Gastrocnemius medialis (tissue), 4 donors: ENCODE data around the gene TGM2. TPM values are rescaled to one million over a fixed set of nuclear protein-coding genes. Genes with fewer than 3 reads are reported as not detected.

Experiments
- ATAC-seq, 2 donors: fragments of 150-250 bp; one replicate each; pipeline ENCODE4 v1.9.1; 2016
- DNase-seq, 2 donors: peaks; one replicate each; pipeline ENCODE4 v3.0.0-alpha.2; 2019
- H3K27ac ChIP-seq, 4 donors: fragments of 200-600 bp; sonication (generic); 1 replicate in 1 of 4; 2 replicates in 3 of 4; pipeline ENCODE4 v1.5.1; 2016 to 2018; ENCODE audit warnings: mild to moderate bottlenecking in 2 of 4, moderate library complexity in 1 of 4
- H3K27me3 ChIP-seq, 3 donors: fragments of 200-600 bp; sonication (generic) in 2 of 3; 1 replicate in 1 of 3; 2 replicates in 2 of 3; pipeline versions ENCODE4 v1.5.1 to v1.6.0; 2016 to 2019; ENCODE audit warnings: mild to moderate bottlenecking in 1 of 3, moderate library complexity in 1 of 3
- H3K36me3 ChIP-seq, 2 donors: fragments of 200-600 bp; sonication (generic) in 1 of 2; one replicate each; pipeline ENCODE4 v1.5.1; 2017 to 2018
- H3K4me1 ChIP-seq, 2 donors: fragments of 200-600 bp; sonication (generic) in 1 of 2; one replicate each; pipeline ENCODE4 v1.5.1; 2016 to 2017; ENCODE audit warnings: mild to moderate bottlenecking in 2 of 2
- H3K4me3 ChIP-seq, 4 donors: fragments of 200-600 bp; sonication (generic) in 3 of 4; 1 replicate in 1 of 4; 2 replicates in 3 of 4; pipeline ENCODE4 v1.5.1; 2016 to 2019; ENCODE audit warnings: mild to moderate bottlenecking in 2 of 4
- H3K9me3 ChIP-seq, 3 donors: fragments of 200-600 bp; sonication (generic) in 2 of 3; 1 replicate in 1 of 3; 2 replicates in 2 of 3; pipeline ENCODE4 v1.5.1; 2016 to 2019
- CTCF ChIP-seq, 5 experiments: fragments of 450-650 bp in 3 of 5; fragments of 200-600 bp in 2 of 5; sonication (generic) in 2 of 5; IDR thresholded peaks in 4 of 5; conservative IDR thresholded peaks in 1 of 5; 1 replicate in 4 of 5; 2 replicates in 1 of 5; pipeline ENCODE4 v1.5.1; 2016 to 2019; ENCODE audit warnings: antibody characterized with exemption in 5 of 5, mild to moderate bottlenecking in 3 of 5, moderate library complexity in 3 of 5
- POLR2A ChIP-seq, 2 donors: fragments of 450-650 bp; IDR thresholded peaks; one replicate each; pipeline ENCODE4 v1.6.1; 2017; ENCODE audit warnings: antibody characterized with exemption in 2 of 2, mild to moderate bottlenecking in 2 of 2, moderate library complexity in 2 of 2
- in situ Hi-C, 4 donors: fragments of 200-750 bp; cut with MboI; loops; one replicate each; pipeline versions ENCODE4 v1.15.0 to v1.8.0; 2017; ENCODE audit warnings: low sequenced_read_pairs in 4 of 4
- intact Hi-C: fragments of 100-400 bp; cut with DNase I; formaldehyde crosslinking; loops from one replicate; pipeline ENCODE4 v1.15.1; 2023; ENCODE audit warnings: low total_unique reads
- total RNA-seq, 4 donors: library from RNA; depleted of rRNA; stranded (reverse); fragments of >200 nt; gene quantifications; one replicate each; pipeline versions ENCODE4 v1.1.0 to v1.2.3, GENCODE V29; 2016

TGM2 gene
- total RNA-seq, 4 donors from 2014 or later = 12.8 to 152 (median 58.4) TPM

DNA sequence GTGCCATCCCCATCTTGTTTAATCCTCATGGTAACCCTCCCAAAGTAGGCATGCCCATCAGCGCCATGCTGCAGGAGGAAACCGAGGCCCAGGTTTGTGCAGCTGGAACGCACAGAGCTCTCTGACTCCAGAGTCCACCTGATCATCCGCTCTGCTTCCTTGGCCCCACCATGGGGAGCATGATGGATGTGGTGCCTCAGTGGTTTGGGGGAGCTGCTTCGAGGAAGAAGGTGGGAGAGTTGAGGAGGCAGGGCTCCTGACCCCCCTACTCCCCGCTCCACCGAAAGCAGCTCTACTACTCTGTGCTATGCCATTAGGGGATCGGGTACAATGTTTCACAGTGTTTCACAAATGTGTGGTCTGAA lies 52.2 kb downstream of the TGM2 start:
- Histone ChIP-seq H3K27me3 (no peaks in the 10 kb centered on the region), H3K9me3 (no peaks in the 10 kb centered on the region), H3K4me3 (no peak overlapping the region), H3K27ac (peak overlapping the region in 2 of 4 donors; percentile 86 to 94), H3K36me3 (no peaks in the 10 kb centered on the region), H3K4me1 (peaks cover 65 to 71% of the 10 kb centered on the region in 2 donors)
- intact Hi-C loops (loop anchor here (2.0 to 5.0 kb wide), 2 partner anchors 46 to 121 kb away; no protein-coding TSS in a partner anchor), in situ Hi-C loops (no loop called here)
- TF ChIP-seq POLR2A (IDR thresholded peaks at IDR 0.05) (no peak), CTCF (IDR thresholded peaks at IDR 0.05 in 4 of 5, conservative IDR thresholded peaks at IDR 0.05 in 1 of 5) (no peak)
- DNase-seq = no peak
- no peak for ATAC-seq

- peak in 1 of 2 donors; percentile 22 for DNase-seq
- Histone ChIP-seq H3K4me1 (peaks cover 67 to 73% of the 10 kb centered on the region in 2 donors), H3K27me3 (no peaks in the 10 kb centered on the region), H3K9me3 (no peaks in the 10 kb centered on the region), H3K27ac (peak overlapping the region in 2 of 4 donors; percentile 86 to 94), H3K36me3 (no peaks in the 10 kb centered on the region), H3K4me3 (no peak overlapping the region)
- ATAC-seq = no peak
- intact Hi-C loops (loop anchor here (2.0 to 5.0 kb wide), 2 partner anchors 46 to 120 kb away; no protein-coding TSS in a partner anchor), in situ Hi-C loops (no loop called here)
- no peak for TF ChIP-seq POLR2A (IDR thresholded peaks at IDR 0.05)
- TF ChIP-seq CTCF (IDR thresholded peaks at IDR 0.05 in 4 of 5, conservative IDR thresholded peaks at IDR 0.05 in 1 of 5) = no peak
These were observed 52.7 kb downstream of the TGM2 start for GRCh38 chr20:38112261-38112929.

DNA sequence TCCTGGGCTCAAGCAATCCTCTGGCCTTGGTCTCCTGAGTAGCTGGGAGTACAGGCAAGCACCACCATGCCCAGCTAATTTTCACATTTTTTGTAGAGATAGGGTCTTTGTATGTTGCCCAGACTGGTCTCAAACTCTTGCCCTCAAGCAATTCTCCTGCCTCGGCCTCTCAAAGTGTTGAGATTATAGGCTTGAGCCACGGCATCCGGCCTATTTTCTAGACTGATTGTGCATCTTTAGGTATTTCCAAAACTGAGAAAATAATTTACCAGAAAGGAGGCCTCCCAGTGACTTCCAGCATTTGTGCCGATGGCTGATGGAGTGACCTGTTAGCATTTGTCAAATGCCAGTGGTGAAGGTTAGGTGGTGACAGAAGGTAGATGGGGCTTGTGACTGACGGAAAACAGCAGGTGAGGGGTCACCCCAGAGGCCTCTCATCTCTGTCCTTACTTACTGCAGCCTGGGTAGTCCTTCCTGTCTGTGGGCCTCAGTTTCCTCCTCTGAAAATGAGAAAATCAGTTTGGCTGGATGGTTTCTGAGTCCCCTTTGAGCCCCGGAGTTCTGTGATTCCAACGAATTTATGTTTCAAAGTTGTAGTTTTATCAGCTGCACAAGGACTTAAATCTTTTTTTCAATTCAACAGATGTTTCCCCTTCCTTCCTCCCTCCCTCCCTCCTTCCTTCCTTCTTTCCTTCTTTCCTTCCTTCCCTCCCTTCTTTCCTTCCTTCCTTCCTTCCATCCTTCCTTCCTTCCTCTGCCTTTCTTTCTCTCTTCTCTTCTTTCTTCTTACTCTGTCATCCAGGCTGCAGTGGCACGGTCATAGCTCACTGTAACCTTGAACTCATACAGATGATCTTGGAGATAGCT lies 53.5 kb downstream of the TGM2 start:
- H3K9me3 ChIP-seq = no peaks in the 10 kb centered on the region
- no peak for TF ChIP-seq CTCF (IDR thresholded peaks at IDR 0.05 in 4 of 5, conservative IDR thresholded peaks at IDR 0.05 in 1 of 5)
- TF ChIP-seq POLR2A (IDR thresholded peaks at IDR 0.05) = no peak
- DNase-seq (no peak), ATAC-seq (no peak)
- H3K27ac ChIP-seq = peak overlapping the region in 2 of 4 donors; percentile 90 to 94
- peaks cover 67 to 73% of the 10 kb centered on the region in 2 donors for H3K4me1 ChIP-seq
- intact Hi-C loops (loop anchor here (2.0 to 5.0 kb wide), 3 partner anchors 45 to 119 kb away; partner anchors contain the start of gene TGM2), in situ Hi-C loops (no loop called here)
- no peaks in the 10 kb centered on the region for H3K27me3 ChIP-seq
- no peaks in the 10 kb centered on the region for H3K36me3 ChIP-seq
- no peak overlapping the region for H3K4me3 ChIP-seq

DNA sequence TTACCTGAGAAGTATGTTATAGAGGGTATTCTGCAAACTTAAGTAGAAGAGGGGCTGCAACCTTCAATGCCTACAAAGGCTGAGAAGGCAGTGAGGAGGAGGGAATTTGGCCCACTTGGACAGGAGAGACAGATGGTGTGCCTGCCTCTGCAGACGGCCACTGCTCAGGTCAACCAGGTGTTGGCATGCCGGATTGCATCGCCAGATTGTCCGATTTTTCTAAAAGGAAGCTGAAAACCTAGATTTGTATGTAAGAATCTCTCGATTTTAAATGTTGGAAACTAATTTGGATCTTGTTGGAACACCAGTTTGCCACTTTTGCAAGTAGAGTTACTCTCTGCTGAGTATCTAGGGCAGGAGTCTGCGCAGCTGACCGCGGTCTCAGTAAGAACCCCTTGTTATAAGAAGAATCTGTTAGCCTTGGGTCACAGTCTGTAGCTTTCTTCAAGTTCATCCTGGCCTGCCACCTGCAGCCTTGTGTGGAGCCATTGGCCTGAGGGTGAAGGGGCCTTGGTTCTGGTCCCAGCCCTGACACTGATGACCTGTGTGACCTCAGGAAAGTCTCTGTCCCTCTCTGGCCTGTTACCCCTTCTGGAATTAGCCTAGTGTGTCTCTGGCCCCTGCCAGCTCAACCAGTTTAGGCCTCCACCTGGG lies 54.4 kb downstream of the TGM2 start:
- H3K36me3 ChIP-seq = no peaks in the 10 kb centered on the region
- in situ Hi-C loops = no loop called here
- no peak for TF ChIP-seq CTCF (IDR thresholded peaks at IDR 0.05 in 4 of 5, conservative IDR thresholded peaks at IDR 0.05 in 1 of 5)
- TF ChIP-seq POLR2A (IDR thresholded peaks at IDR 0.05) = no peak
- H3K27me3 ChIP-seq = no peaks in the 10 kb centered on the region
- DNase-seq (no peak), ATAC-seq (peak in 1 of 2 donors; percentile 15)
- intact Hi-C loops = loop anchor here (2.0 to 5.0 kb wide), 2 partner anchors 54 to 118 kb away; partner anchors contain the start of gene TGM2
- H3K27ac ChIP-seq = peak overlapping the region; percentile 85 to 94 (median 92)
- H3K4me3 ChIP-seq = no peak overlapping the region
- H3K9me3 ChIP-seq = no peaks in the 10 kb centered on the region
- H3K4me1 ChIP-seq = peaks cover 67 to 73% of the 10 kb centered on the region in 2 donors
